ENCODE data around the gene CSMD2.

Gene CSMD2

GRCh38 chr1:33844166-33844565 is 320.9 kb downstream of the CSMD2 start:
- DNase-seq, result no peak

DNA sequence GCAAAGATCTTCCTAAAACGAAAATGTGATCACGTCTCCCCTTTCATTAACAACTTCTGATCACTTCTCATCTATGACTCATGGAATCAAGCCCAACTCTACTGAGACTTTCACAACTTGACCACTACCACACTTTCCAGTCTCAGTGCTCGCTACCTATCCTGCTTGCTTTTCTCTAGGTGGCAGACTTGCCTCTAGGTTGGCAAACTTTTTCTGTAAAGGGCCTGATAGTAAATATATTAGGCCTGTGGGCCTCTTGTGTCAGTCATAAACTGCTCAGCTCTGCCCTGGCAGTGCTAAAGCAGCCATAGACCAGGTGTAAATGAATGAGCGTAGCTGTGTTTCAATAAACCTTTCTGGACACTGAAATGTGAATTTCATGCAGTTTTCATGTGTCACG is 322.7 kb downstream of the CSMD2 start:
- no peak for DNase-seq

- no peak for DNase-seq
Measured at GRCh38 chr1:33841494-33841893, 323.5 kb downstream of the CSMD2 start.

GRCh38 chr1:33837635-33838034 is 327.4 kb downstream of the CSMD2 start:
- no peak for DNase-seq

- DNase-seq, result no peak
Measured at GRCh38 chr1:33836911-33837310, 328.1 kb downstream of the CSMD2 start.

DNA sequence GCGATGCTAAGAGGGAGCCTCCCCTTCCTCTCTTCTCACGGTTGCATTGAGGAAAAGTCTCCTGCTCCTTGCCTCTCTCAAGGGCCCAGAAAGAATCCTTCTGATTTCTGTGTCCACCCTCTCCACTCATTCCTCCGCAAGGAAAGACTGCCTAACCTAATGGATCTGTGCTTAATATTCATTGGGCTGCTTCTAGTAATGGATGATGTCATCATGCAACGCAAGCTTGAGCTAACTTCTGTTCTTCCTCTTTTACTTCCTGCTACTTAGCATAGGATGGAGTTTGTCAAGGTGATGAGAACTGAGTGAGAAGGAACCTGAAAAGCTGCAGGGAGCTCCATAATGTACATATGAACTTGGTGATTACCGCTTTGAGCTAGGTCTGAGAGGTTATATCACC is 336.4 kb downstream of the CSMD2 start:
- no peak for DNase-seq

DNA sequence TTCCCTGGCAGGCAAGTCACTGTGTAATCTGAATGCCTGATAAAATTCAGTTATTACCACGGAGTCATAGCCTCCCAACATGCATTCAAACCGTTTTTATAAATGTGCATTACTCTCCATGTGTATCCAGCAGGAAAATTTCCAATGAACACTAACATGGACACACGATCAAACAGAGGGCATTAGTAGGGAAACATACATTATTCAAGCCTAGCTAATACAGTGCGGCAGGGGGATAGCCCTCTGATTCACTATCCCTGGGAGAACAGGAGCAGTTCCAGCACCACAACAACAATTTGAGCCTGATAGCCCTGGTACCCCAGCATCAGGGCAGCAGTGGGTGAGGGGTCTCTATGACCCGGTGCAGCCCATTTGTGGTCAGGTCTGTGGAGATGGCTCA is 337.0 kb downstream of the CSMD2 start:
- DNase-seq, result no peak

- no peak for DNase-seq
Measured at GRCh38 chr1:33826711-33827110, 338.3 kb downstream of the CSMD2 start.

DNA sequence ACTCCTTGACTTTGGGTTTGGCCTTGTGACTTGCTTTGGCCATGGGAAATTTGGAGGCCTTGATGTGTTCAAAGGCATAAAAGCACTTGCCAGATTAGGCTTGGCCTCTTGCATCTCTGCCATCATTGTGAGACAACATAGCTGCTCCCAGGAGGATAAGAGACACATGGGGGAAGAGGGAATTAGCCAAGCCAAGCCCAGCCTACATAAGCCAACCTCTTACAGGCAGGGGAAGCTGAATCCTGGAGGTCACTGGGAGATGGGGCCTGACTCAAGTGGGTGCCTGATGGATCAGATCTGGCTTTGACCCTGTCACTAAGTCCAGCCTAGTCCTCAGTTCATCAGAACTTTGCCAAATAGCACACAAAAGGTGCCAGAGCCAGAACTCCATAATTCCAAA is 338.7 kb downstream of the CSMD2 start:
- DNase-seq, result no peak

GRCh38 chr1:33825506-33825905 is 339.5 kb downstream of the CSMD2 start:
- no peak for DNase-seq

GRCh38 chr1:33824971-33825370 is 340.1 kb downstream of the CSMD2 start:
- no peak for DNase-seq

DNA sequence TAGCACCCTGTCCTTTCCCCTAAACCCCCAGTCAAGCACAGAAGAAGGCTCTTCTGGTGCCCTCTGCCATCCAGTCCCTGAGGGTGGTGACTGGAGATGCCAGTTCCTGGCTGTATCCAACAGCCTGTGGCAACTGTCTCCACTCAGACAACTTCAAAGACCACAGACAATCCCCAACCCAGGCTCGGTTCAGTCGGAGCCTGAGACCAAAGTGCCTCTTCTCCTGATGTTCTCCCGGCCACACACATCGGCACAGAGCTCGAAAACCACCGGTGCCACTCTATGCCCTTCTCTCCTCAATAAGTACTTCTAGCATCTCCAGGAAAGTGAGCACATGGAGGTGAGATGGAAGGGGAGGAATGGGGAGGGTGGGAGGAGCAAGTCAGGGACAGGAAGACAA is 340.7 kb downstream of the CSMD2 start:
- DNase-seq, result no peak

DNA sequence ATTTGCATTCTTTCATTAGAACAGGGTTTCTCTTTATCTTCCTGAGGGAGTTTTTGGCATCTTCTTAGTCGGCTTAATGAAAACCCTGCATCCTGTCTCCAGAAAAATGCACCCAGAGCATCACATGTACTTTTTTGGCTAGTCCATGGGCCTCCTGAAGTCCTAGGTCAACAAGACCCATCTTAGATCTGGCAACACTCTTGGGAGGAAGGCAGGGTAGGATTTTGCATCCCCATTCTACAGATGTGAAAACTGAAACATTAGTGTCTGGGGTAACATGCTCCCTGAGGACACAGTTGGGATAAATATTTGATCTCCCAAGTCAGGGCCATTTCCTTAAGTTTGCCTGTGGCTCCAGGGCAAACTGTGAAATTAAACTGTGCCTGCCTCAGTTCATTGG is 341.2 kb downstream of the CSMD2 start:
- no peak for DNase-seq

DNA sequence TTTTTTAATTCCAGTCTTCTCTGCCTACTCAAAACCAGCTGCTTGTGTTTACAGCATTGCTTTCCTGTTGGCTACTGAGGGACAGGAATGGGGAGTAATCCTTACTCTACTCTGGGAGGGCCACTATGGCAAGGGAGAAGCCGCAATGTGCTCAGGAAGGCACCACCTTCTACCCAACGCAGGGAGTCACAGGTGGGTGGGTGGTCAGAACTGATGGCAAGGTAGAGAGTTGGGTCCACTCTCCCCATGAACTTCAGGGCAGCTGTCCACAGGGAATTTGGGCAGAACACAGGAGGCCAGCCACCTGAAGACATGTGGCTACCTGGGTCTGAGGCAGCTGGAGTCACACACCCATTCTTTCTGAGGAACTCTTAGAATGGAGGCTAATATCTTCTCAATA is 341.6 kb downstream of the CSMD2 start:
- no peak for DNase-seq

- DNase-seq, result no peak
Measured at GRCh38 chr1:33822396-33822795, 342.6 kb downstream of the CSMD2 start.

DNA sequence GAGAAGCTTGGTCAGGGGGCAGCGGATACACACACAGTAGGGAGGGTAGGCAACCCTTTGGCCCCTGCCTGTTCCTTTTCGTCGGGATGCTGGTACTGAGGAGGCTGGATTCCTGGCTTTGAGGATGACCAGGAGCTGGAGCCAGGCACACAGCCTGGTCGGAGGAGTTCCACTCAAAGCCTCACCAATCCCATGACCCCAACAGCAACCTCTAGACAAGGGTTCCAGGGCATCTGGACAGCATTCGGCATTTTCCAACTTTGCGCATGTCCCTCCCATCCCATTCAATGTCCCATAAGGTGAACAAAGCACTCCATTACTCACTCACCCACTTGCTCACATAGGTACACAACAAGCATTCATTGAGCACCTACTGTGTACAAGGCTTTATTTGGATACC is 343.7 kb downstream of the CSMD2 start:
- no peak for DNase-seq

DNA sequence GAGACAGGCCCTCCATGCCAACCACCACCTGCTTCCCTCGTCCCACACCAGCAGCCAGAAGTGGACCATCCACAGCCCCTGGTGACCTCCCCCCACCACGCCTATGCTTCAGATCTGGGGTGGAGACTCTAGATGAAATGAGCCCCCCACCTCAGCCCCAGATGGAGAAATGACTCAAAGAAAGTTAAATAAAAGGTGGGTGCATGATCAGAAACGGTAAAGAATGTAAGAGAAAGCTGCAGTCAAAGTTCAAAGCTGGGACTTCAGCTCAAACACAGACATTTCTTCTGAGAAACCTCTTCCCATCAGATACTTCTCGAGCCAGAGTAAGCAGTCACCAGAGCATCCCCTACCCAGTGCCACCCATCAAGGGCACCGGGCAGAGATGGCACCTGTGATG is 344.2 kb downstream of the CSMD2 start:
- no peak for DNase-seq

DNA sequence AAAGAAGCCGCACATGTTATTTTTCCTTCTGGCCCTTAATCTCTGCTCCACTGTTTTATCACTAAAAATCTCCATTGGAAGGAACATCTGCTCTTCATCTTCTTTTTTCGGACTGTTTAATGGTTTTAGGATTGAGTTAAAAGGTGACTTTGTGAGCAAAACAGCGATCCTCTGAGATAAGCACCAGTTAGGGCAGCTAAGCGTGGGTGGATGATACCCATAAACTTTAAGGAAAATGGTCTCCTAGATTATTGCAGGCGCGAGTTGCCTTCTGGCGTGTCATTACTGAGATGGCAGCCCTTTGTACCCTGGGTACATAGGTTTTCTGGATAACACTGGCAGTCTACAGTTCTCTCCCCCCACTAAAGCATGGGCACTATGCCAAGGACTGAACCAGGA is 345.1 kb downstream of the CSMD2 start:
- no peak for DNase-seq

DNA sequence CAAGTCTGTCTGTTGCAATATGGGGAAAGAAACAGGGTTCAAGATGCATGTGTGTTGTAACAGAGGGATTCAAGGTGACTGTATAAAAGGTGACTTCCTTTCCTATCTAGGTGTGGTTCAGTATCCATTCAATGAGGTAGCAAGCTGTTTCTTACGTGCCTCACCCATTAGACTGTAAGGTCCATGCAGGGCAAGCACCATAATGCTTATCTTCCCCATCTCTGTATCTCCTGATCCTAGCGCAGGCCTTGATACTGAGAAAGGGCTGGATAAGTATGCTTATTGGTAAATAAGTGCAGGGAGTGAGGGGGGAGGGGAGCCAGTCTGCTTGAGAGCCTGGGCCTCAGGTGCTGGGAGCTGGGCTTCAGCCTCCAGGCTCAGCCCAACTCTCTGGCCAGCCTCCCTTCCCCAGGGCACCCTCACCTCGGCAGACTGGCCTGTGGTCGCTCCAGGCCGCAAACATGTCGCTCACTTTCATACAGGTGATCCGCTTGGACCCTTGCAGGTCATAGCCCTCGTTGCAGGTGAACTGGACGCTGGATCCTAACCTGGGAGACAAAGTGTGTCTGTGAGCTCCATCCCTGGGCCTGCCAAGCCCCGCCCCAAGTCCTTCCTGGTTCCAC is 345.6 kb downstream of the CSMD2 start:
- DNase-seq, result no peak

DNA sequence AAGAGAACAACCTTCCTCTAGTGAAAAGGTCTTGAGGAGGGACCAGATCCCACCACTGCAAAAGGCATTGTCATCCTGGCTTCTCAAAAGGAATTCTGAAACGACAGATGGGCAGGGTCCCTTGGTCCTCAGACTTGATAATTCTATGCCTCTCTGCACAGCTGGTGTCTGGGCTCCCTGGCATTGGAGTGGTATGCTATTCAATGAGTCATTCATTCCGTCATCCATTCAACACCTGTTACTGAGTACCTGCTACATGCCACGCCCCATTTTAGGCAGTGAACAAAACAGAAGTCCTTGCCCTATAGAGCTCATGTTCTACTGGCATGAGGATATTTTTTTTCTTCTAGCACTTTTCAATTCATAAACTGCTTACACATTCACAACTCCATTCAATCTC is 347.0 kb downstream of the CSMD2 start:
- DNase-seq, result no peak

GRCh38 chr1:33815061-33815460 is 350.0 kb downstream of the CSMD2 start:
- DNase-seq, result no peak

GRCh38 chr1:33814166-33814565 is 350.9 kb downstream of the CSMD2 start:
- no peak for DNase-seq

DNA sequence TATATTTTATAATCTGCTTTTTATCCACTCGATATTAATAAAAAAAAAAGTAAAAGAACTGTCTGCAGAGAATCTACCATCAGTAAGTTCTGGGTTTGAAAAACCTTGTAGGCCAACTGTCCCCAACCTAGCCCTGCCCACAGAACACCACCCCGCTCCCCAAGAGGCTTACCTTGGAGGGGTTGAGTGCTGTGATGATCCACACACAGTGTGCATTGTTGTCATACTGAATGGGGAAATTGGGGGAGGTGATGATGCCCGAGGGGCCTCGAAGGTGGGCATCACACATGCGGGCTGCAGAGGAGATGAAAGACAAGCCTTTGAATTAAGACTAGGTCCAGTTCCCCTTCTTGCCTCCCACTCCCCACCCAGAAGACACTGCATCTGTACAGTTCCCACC is 354.5 kb downstream of the CSMD2 start:
- DNase-seq, result no peak

GRCh38 chr1:33805988-33806387 is 359.0 kb downstream of the CSMD2 start:
- DNase-seq, result no peak

- no peak for DNase-seq
Measured at GRCh38 chr1:33802268-33802667, 362.8 kb downstream of the CSMD2 start.

DNA sequence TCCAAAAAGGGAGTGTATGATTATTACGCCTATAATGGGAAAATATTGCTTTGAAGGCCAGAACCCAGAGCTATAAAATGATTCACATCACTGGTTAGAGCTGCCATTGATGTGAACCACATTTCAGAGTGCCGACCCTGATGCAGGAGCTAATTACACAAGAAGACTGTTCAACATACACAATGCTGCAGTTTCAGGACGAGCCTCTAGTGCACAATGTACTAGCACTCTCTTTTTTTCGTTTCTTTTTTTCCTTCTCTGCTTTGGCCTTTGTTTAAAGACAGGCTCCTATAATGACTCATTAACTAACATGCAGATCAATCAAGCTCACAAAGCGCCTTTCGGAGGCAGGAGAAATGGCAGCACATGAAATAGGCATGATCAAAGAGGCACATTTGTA is 367.2 kb downstream of the CSMD2 start:
- no peak for DNase-seq
